Astrocyte of the cerebellum (primary cell): ENCODE data around the gene CEP135.

Experiments
- DNase-seq: peaks from one replicate; pipeline ENCODE4 v3.0.0-alpha.2; 2011; ENCODE audit warnings: low read depth
- H3K4me3 ChIP-seq: 2 replicates; pipeline ENCODE4 v1.5.1; 2011; ENCODE audit warnings: mild to moderate bottlenecking, low read depth, low read length, moderate library complexity
- in situ Hi-C: cut with HindIII; loops from 2 replicates; pipeline ENCODE4 v1.10.0; 2017; ENCODE audit warnings: low sequenced_read_pairs
- TF ChIP-seq, protein P1 (sequence below): IDR thresholded peaks from 2 replicates; pipeline ENCODE4 v1.5.1; 2012; ENCODE audit warnings: low read length, low read depth, moderate library complexity, mild to moderate bottlenecking; ENCODE audit errors: missing control alignments

The CEP135 gene

GRCh38 chr4:56028165-56028564, 79.4 kb downstream of the CEP135 start:
- TF ChIP-seq, protein P1, sequence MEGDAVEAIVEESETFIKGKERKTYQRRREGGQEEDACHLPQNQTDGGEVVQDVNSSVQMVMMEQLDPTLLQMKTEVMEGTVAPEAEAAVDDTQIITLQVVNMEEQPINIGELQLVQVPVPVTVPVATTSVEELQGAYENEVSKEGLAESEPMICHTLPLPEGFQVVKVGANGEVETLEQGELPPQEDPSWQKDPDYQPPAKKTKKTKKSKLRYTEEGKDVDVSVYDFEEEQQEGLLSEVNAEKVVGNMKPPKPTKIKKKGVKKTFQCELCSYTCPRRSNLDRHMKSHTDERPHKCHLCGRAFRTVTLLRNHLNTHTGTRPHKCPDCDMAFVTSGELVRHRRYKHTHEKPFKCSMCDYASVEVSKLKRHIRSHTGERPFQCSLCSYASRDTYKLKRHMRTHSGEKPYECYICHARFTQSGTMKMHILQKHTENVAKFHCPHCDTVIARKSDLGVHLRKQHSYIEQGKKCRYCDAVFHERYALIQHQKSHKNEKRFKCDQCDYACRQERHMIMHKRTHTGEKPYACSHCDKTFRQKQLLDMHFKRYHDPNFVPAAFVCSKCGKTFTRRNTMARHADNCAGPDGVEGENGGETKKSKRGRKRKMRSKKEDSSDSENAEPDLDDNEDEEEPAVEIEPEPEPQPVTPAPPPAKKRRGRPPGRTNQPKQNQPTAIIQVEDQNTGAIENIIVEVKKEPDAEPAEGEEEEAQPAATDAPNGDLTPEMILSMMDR: no peak
- no peak for DNase-seq
- in situ Hi-C loops: no loop called here
- no peak overlapping the region for H3K4me3 ChIP-seq

GRCh38 chr4:56038487-56039162, 89.9 kb downstream of the CEP135 start:
- TF ChIP-seq, protein P1: no peak
- in situ Hi-C loops: no loop called here
- no peak overlapping the region for H3K4me3 ChIP-seq
- DNase-seq: no peak

DNA sequence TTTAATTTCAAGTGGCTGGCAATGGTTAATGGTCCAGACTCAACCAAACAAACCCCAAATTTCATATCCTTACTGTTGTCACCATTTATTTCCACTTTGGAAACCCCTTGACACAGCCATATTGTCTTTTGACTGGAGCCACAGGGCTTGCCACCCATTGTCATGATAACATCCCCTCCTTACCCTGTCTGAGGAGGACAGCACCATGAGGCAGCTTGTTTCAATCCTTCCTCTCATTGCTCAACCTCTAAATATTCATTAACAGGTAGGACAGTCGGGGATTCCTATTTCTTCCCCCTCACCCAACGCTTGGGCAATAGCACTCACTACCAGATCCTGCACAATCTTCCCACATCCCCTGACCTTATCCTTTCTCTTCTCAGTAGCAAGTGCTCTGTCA, 92.1 kb downstream of the CEP135 start:
- DNase-seq: no peak
- TF ChIP-seq, protein P1: no peak
- H3K4me3 ChIP-seq: no peak overlapping the region
- in situ Hi-C loops: no loop called here

DNA sequence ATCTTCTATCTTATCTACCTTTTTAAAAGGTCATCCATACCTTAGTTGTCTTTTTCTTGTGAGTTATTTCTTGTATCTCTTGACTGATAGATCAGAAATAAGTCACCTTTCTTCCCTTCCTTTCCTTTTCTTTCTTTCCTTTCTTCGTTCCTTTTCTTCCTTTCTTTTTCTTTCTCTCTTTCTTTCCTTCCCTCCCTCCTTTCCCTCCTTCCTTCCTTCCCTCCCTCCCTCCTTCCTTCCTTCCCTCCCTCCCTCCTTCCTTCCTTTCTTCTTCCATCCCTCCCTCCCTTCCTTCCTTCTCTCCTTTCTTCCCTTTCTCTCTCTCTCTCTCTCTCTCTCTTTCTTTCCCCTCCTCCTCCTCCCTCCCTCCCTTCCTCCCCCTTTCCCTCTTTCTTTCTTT, 93.5 kb downstream of the CEP135 start:
- TF ChIP-seq, protein P1: no peak
- in situ Hi-C loops: no loop called here
- no peak for DNase-seq
- H3K4me3 ChIP-seq: no peak overlapping the region

GRCh38 chr4:56048383-56048701, 99.6 kb downstream of the CEP135 start:
- no peak for DNase-seq
- H3K4me3 ChIP-seq: peak overlapping the region; percentile 69
- in situ Hi-C loops: no loop called here
- TF ChIP-seq, protein P1: no peak

DNA sequence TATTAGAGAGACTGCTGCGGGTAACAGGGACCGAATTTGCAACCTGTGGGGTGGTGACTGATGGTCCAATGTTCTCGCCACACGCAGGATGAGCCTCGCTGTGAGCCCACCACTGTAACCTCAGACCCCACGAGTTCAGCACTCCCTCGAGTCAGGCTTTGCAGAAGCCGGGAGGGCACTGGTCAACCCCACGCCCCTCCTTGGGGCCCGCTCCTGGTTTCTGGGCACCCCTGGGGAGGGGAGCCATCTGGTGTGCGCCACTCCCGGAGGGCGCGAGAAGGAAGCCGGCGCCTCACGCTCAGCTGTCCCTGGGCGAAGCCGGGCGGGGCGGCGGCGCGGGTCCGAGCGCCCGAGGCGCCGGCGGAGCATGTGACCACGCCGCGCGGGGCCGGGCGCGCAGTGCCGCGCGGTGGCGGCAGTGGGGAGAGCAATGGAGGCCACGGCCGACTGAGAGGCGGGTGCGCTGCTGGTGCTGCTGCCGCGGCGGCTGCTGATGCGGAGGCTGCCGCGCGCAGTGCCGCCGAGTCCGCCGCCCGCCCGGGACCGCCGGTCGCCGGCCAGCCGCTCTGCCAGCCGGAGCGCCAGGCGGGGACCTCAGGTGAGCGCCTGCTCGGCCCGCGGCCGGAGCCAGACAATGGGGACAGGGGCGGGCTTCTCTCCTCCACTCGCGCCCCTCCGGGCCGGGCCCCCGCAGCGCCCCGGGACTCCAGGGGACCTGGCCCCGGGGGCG, 100.1 kb downstream of the CEP135 start:
- peak overlapping the region; percentile 69 for H3K4me3 ChIP-seq
- TF ChIP-seq, protein P1: peak; percentile 36
- no peak for DNase-seq
- in situ Hi-C loops: no loop called here
